Activated CD8-positive, alpha-beta memory T cell treated with anti-CD3 and anti-CD28 coated beads, Interleukin-2, amount 50 U/mL, for 4 hours (primary cell): Measurements from ENCODE around the gene SDK2.

Experiments
- DNase-seq: peaks from one replicate; pipeline ENCODE4 v3.0.0-alpha.2; 2020

The SDK2 gene

GRCh38 chr17:73551144-73551543, 93.1 kb downstream of the SDK2 start:
- no peak for DNase-seq

- no peak for DNase-seq
Measured at GRCh38 chr17:73550556-73550955, 93.7 kb downstream of the SDK2 start.

GRCh38 chr17:73549841-73550430, 94.3 kb downstream of the SDK2 start:
- DNase-seq, result no peak

DNA sequence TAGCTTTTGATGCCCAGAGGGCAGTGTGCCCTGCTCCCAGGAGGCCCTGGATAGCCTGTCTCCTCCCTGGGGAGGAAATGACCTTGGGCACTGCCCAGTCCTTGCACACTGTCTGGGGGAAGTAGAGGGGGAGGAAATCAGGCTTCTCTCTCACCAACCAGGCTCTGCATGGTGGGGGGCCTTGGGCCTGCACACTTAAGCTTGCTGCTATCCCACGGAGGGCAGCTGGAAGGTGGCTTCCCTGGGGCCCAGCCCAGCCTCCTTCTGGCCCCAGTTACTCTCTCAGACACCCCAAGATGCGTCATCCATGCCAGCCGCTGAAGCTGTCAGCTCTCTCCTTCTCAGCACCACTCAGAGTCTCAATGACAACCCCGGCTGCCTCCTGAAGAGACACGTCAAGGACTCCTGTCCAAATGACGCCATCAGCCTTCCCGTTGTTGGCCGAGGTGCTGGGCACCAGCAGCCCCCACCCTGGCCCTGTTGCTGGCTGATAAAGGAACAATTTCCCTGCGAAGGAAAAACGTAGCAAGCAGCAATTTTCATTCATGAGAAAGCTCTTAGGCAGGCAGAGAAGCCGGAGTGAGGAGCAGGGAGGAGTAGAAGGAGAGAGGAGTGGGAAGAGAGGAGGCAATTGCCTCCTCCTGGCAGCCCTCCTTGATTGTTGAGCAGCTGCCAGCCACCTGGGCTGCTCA, 95.5 kb downstream of the SDK2 start:
- DNase-seq, result no peak

GRCh38 chr17:73547790-73548189, 96.5 kb downstream of the SDK2 start:
- no peak for DNase-seq

GRCh38 chr17:73546770-73547536, 97.3 kb downstream of the SDK2 start:
- peak; percentile 27 for DNase-seq

DNA sequence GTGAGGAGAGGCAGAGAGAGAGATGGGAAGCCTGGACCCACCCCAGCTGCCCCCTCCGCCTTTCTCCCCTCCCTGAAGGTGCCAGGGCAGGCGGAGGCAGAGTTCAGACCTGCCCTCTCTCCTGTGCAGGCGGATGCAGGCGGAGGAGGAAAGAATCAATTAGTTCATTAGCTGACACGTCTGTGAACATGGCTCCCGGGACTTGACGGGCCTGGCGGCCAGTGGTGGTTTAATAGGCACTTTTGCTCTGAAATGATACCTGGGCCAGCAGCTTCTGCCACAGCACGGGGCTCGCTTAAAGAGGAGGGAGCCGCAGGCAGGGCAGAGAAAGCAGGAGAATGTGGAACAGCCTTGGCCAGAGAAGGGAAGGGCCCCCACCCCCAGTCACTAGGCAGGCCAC, 98.1 kb downstream of the SDK2 start:
- DNase-seq, result no peak

DNA sequence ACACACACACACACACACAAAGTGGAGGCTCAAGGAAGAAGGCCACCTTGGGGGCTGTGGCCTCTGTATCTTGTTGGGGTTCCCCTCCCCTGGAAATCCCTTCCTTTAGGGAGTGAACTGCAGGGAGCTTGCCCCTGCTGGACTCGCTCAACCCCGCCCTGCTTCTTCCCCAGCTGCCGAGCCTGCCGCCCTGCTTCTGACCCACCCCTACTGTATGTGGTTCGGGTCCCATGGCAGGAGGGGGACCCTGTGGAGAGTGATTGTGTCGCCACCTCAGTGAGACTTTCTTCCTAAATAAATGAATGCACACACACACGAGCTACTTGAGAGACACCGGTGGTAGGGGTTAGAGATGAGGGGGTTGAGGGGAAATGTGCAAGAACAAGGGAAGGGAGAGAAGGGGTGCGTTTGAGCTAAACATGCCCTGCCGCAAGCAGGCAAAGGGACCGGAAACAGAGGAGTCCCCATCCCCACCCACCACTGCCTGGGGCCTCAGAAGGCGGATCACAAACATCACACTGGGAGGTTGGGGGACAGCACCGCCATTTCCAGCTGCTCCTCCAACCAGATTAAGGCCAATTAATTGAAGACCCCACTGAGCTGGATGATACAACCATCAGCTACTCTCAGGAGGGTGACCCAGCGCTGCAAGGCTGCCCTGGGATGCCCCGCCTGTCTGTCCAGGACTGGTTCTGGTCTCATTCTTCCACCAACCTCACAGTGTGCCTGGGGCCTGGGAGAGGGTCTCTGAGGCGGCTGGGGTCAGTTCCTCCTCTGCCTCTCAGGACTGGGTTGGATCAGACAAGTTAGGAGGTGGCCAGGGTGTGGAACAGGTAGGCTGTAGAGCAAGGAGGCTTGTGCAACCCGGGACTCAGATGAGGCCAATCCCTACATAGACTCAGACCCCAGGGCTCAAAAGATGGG, 98.9 kb downstream of the SDK2 start:
- no peak for DNase-seq

GRCh38 chr17:73544333-73544732, 99.9 kb downstream of the SDK2 start:
- DNase-seq, result no peak

DNA sequence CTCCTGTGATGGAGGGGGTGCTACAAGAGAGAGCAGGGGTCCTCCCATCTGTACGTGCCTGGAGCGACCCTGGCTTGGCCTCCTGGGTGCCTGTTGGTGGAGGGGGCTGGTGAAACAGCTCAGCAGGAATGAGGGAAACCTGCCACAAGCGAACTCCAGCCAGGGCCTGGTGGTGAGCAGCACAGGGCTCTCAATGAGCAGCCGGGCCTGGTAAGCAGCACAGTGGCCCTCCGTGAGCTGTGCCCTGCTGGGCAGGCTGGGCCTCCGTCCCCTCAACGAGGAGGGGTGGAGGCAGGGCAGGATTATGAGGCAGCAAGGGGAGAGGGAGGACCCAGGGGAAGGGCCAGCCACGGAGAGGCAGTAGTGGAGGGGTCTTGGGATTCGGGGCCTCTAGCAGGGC, 101.9 kb downstream of the SDK2 start:
- DNase-seq, result no peak

- DNase-seq, result no peak
Measured at GRCh38 chr17:73541561-73541981, 102.7 kb downstream of the SDK2 start.

DNA sequence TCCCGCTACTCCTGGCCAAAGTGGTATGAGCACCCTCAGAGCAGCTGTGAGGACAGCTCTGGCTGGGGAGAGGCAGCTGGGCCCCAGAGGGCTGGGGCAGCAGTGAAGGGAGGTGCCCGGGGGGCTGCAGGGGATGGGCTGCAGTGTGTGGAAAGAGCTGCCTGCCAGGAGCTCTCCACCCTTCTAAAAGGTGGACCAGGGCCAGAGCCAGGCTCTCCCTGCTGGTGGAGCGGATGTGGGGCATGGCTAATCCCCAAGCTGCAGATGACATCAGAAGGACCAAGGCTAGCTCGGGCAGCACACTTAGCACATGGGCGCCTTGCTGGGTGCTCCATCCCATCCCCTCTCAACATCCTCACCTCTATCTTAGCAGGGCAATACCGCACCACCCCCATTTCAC, 103.1 kb downstream of the SDK2 start:
- DNase-seq, result no peak

DNA sequence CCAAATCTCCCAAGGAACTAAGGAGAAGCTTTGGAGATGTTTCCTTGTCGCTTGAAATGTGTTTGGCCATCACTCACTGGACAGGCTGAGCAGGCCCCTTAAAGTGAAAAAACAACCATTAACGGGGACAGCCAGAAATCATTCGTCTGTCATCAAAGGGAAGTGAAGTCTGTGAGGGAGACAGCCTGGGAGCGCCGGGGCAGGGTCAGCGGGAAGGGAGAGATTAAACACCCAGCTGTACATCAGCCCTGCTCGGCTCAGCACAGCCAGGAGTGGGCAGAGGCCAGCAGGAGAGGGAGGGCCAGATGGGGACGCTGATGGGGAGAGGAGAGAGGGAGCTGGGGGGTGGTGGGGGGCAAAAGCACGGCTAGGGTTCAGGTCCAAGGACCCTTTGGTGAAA, 105.1 kb downstream of the SDK2 start:
- no peak for DNase-seq

GRCh38 chr17:73538445-73538844, 105.8 kb downstream of the SDK2 start:
- DNase-seq, result no peak

DNA sequence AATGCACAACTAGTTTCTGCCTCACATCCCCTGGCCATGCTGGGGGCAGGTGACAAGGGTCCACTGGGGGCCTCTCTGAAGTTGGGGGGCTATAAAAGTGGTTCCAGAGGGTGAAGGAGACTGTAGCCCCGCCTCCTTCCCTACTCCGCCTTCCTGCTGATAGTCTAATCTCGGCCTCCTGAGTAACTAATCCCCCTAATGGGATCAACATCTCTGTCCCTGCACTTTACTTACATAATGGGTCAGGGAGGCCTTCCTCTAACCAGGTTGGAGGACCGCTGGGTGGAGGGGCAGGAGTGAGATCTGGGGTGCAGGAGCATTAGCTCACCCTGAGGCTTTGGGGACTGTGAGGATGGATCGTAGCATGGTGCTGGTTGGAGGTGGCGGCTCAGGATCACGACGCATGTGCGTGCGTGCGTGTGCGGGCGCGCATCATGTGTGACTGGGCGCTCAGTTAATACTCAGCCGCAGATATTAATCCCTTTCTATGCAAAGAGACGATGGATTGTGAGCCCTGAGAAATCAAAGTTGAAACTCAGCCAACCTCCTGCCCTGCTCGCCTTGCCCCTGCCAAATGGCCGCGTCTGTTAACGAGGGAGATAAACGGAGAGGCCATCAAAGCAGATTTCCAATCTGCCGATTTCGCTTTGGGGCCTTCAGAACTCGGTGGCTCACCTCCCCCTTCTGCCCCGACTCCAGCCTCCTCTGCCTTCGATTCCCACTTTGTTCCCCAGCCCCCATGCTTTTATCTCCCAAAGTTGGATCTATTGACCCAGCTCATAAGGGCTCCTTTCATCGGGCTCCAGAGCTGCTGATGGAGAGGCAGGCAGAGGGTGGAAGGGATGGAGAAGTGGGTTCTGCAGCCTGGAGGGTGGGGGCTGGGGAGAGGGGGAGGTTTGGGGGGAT, 107.3 kb downstream of the SDK2 start:
- no peak for DNase-seq

DNA sequence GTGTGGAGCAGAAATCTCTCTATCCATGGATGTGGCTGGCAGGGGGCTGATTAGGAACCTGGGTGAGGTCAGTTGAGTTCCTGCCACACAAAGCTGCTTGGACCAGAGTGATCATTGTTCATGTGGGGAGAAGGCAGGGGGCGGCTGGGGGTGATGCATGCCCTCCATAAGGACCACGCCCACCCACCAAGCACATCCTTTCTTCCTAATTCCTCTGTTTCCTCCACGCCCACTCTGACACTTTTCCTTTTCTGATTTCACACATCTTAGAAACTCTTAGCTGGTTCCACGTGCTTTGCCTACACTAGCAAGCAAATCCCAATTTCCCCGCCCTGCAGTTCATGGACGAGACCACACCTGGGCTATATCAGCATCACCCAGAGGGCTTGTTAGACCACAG, 108.5 kb downstream of the SDK2 start:
- DNase-seq, result no peak

- DNase-seq, result no peak
Measured at GRCh38 chr17:73534209-73534909, 109.9 kb downstream of the SDK2 start.

DNA sequence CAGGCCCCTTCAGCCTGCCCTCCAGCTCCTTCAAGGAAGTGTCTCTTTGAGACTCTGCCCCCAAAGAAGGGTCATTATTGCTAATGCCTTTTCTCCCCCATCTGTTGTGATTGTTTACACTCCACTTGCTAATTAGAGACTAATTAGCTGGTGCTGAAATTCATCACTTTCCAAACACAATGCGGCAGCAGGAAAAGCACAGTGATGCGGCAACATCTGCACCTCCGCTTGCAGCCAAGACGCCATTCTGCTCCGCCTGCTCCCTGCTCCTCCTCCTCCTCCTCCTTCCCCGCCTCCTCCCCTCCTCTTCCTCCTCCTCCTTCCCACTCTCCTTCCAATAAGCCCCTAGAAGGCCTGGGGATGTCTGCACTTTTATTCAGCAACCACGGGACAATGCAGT, 110.5 kb downstream of the SDK2 start:
- DNase-seq, result no peak

- DNase-seq, result no peak
Measured at GRCh38 chr17:73533127-73533526, 111.1 kb downstream of the SDK2 start.

GRCh38 chr17:73532421-73532901, 111.8 kb downstream of the SDK2 start:
- DNase-seq, result no peak

DNA sequence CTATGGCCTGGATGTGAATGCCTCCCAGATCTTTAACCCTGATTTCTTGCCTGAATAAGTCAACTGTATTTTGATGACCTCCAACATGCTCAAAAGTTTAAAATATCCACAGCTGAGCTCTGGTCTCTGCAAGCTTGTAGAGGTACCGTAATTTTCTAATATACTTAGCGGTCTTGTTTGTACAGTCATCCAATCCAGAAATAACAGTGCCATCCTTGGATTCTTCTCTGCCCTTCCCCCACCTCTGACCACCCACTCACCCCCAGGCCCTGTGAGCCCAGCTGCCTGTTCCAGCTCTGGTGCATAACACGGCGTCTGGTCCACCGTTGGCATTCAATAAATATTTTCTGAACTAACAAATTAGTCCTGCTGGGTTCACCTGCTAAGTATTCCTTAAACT, 113.1 kb downstream of the SDK2 start:
- DNase-seq, result no peak
